Stimulated activated CD4-positive, alpha-beta T cell treated with anti-CD3 and anti-CD28 coated beads, TNF-alpha, amount 100 ng/mL, for 24 hours (primary cell): Measurements from ENCODE around the gene SGPP1.
"Not testable (repeated sequence)": the region's sequence is repeated elsewhere in the genome, so short reads cannot be mapped to it uniquely, and the experiment has no call there.

ENCODE experiments used
- DNase-seq, 3 experiments: peaks; one replicate each; pipeline ENCODE4 v3.0.0-alpha.2; 2020; ENCODE audit warnings: low read depth in 3 of 3

Gene SGPP1

GRCh38 chr14:63727736-63728728, at the start of gene SGPP1:
Gene SGPP1, minus strand, starts transcription at chr14:63728065. Its CDS starts 121 bp downstream, at chr14:63727944.
- peak; percentile 45 to 75 (median 60) for DNase-seq

- no peak for DNase-seq
Measured at GRCh38 chr14:63777024-63777423, 49.2 kb upstream of the SGPP1 start.

GRCh38 chr14:63773504-63773903, 45.6 kb upstream of the SGPP1 start:
- DNase-seq: no peak

- peak in 2 of 3 experiments; percentile 14 to 21 for DNase-seq
Measured at GRCh38 chr14:63770187-63770807, 42.4 kb upstream of the SGPP1 start.

- no peak for DNase-seq
Measured at GRCh38 chr14:63766611-63767010, 38.7 kb upstream of the SGPP1 start.

GRCh38 chr14:63764620-63765139, 36.8 kb upstream of the SGPP1 start:
- no peak for DNase-seq

GRCh38 chr14:63764103-63764502, 36.2 kb upstream of the SGPP1 start:
- no peak for DNase-seq

GRCh38 chr14:63761351-63762117, 33.7 kb upstream of the SGPP1 start:
- no peak for DNase-seq

GRCh38 chr14:63760014-63760413, 32.1 kb upstream of the SGPP1 start:
- DNase-seq: no peak

- no peak for DNase-seq
Measured at GRCh38 chr14:63759456-63759855, 31.6 kb upstream of the SGPP1 start.

GRCh38 chr14:63757211-63757610, 29.3 kb upstream of the SGPP1 start:
- DNase-seq: no peak

- no peak for DNase-seq
Measured at GRCh38 chr14:63752449-63753169, 24.7 kb upstream of the SGPP1 start.

- not testable (repeated sequence) for DNase-seq
Measured at GRCh38 chr14:63751076-63751475, 23.2 kb upstream of the SGPP1 start.

- DNase-seq: no peak
Measured at GRCh38 chr14:63747846-63748245, 20.0 kb upstream of the SGPP1 start.

GRCh38 chr14:63745858-63746425, 18.1 kb upstream of the SGPP1 start:
- no peak for DNase-seq

GRCh38 chr14:63745272-63745671, 17.4 kb upstream of the SGPP1 start:
- no peak for DNase-seq

GRCh38 chr14:63737582-63738006, 9.7 kb upstream of the SGPP1 start:
- DNase-seq: no peak

GRCh38 chr14:63735720-63736119, 7.9 kb upstream of the SGPP1 start:
- DNase-seq: no peak

- no peak for DNase-seq
Measured at GRCh38 chr14:63730659-63731058, 2.8 kb upstream of the SGPP1 start.

- peak in 1 of 3 experiments; percentile 13 for DNase-seq
Measured at GRCh38 chr14:63727231-63727735, 582 bp downstream of the SGPP1 start.

GRCh38 chr14:63726499-63726898, 1.4 kb downstream of the SGPP1 start:
- no peak for DNase-seq
